Kidney epithelial cell (primary cell): Measurements from ENCODE around the gene TMEM169. TPM values are rescaled to one million over a fixed set of nuclear protein-coding genes. Genes with fewer than 3 reads are reported as not detected.

ENCODE experiments used
- DNase-seq: peaks from one replicate; pipeline ENCODE4 v3.0.0-alpha.2; 2010; ENCODE audit warnings: low read depth
- H3K27me3 ChIP-seq: 2 replicates; pipeline ENCODE4 v1.6.0; 2011; ENCODE audit warnings: low read length; ENCODE audit not compliant: control insufficient read depth, insufficient read depth
- H3K36me3 ChIP-seq: 2 replicates; pipeline ENCODE4 v1.5.1; 2011; ENCODE audit warnings: low read length; ENCODE audit not compliant: control insufficient read depth, insufficient read depth
- H3K4me3 ChIP-seq: 2 replicates; pipeline ENCODE4 v1.5.1; 2011; ENCODE audit warnings: low read depth, mild to moderate bottlenecking, control low read depth, low read length
- CTCF ChIP-seq: IDR thresholded peaks from 2 replicates; pipeline ENCODE4 v1.5.1; 2011; ENCODE audit warnings: mild to moderate bottlenecking, moderate library complexity, low read length, control low read depth, inconsistent platforms; ENCODE audit not compliant: insufficient read depth, poor library complexity, severe bottlenecking
- total RNA-seq: library from RNA; depleted of rRNA; stranded (reverse); fragments of >200 nt; gene quantifications from 2 replicates; pipeline ENCODE4 v1.2.3, GENCODE V29; 2015

TMEM169 gene
- total RNA-seq = 3.8 and 4.6 TPM in 2 replicates

GRCh38 chr2:216081487-216082116 lies at the start of gene TMEM169, which contains the start of gene PECR:
Gene TMEM169 (plus strand): TSS chr2:216081919. CDS start chr2:216095964, 14,045 bp downstream.
Gene PECR (minus strand): TSS chr2:216081809. CDS start chr2:216081741, 68 bp downstream.
- H3K4me3 ChIP-seq = peak within 1 kb of the TSS; percentile 78
- DNase-seq = no peak
- TF ChIP-seq CTCF = no peak
- no peaks in the 10 kb centered on the region for H3K27me3 ChIP-seq
- no peaks in the 10 kb centered on the region for H3K36me3 ChIP-seq

GRCh38 chr2:216031960-216032689 lies 49.6 kb upstream of the TMEM169 start:
- peaks cover 4% of the 10 kb centered on the region for H3K36me3 ChIP-seq
- TF ChIP-seq CTCF = no peak
- no peak for DNase-seq
- H3K27me3 ChIP-seq = no peaks in the 10 kb centered on the region
- no peak overlapping the region for H3K4me3 ChIP-seq

- no peak for TF ChIP-seq CTCF
- no peak overlapping the region for H3K4me3 ChIP-seq
- DNase-seq = no peak
- H3K36me3 ChIP-seq = peaks cover 4% of the 10 kb centered on the region
- H3K27me3 ChIP-seq = no peaks in the 10 kb centered on the region
Observed at GRCh38 chr2:216033403-216033802, 48.3 kb upstream of the TMEM169 start.

- Histone ChIP-seq H3K27me3 (no peaks in the 10 kb centered on the region), H3K36me3 (peaks cover 4% of the 10 kb centered on the region), H3K4me3 (no peak overlapping the region)
- TF ChIP-seq CTCF = peak; percentile 92
- DNase-seq = no peak
Observed at GRCh38 chr2:216034065-216034464, 47.7 kb upstream of the TMEM169 start.

- Histone ChIP-seq H3K27me3 (no peaks in the 10 kb centered on the region), H3K4me3 (no peak overlapping the region), H3K36me3 (no peaks in the 10 kb centered on the region)
- no peak for DNase-seq
- no peak for TF ChIP-seq CTCF
Observed at GRCh38 chr2:216039918-216040317, 41.8 kb upstream of the TMEM169 start.
